ENCODE results near the gene CRAMP1. TPM values are rescaled to one million over a fixed set of nuclear protein-coding genes. Genes with fewer than 3 reads are reported as not detected.

The CRAMP1 gene
- total RNA-seq, 1 experiment from 2014 or later, result 9.9 TPM

GRCh38 chr16:1651974-1652312 lies 39.8 kb downstream of the CRAMP1 start:
- no peak for DNase-seq
- H3K36me3 ChIP-seq (replicated peaks; ENCODE audit: control insufficient read depth, insufficient read depth, low read length), result peaks cover 26% of the 10 kb centered on the region

DNA sequence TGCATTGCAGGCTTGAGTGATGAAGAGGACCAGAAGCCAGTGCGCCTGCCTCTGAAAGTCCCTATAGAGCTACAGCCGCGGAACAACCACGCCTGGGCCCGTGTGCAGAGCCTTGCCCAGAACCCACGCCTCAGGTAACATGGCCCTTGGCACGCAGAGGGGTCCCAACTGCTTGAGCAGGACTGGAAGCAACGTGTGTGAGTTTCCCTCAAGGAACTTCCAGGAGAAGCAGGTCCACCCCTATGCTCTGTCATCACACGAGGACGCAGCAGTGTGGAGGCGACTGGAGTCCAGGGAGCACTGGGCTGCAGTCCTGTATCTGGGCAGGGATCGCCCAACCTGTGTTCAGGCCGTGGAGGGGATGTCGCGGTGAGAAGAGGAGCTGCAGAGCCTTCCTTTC lies 40.9 kb downstream of the CRAMP1 start:
- H3K4me3 ChIP-seq (ENCODE audit: insufficient read depth, low read depth, low read length), result no peak overlapping the region
- DNase-seq, result no peak
- H3K27me3 ChIP-seq (ENCODE audit: control insufficient read depth, insufficient read depth, low read length), result no peaks in the 10 kb centered on the region
- peaks cover 26% of the 10 kb centered on the region for H3K36me3 ChIP-seq (replicated peaks; ENCODE audit: control insufficient read depth, insufficient read depth, low read length)

More at GRCh38 chr16:1651974-1652312, 39.8 kb downstream of the CRAMP1 start:
- H3K4me3 ChIP-seq (ENCODE audit: insufficient read depth, low read depth, low read length), result no peak overlapping the region
- H3K27me3 ChIP-seq (ENCODE audit: control insufficient read depth, insufficient read depth, low read length), result no peaks in the 10 kb centered on the region

DNA sequence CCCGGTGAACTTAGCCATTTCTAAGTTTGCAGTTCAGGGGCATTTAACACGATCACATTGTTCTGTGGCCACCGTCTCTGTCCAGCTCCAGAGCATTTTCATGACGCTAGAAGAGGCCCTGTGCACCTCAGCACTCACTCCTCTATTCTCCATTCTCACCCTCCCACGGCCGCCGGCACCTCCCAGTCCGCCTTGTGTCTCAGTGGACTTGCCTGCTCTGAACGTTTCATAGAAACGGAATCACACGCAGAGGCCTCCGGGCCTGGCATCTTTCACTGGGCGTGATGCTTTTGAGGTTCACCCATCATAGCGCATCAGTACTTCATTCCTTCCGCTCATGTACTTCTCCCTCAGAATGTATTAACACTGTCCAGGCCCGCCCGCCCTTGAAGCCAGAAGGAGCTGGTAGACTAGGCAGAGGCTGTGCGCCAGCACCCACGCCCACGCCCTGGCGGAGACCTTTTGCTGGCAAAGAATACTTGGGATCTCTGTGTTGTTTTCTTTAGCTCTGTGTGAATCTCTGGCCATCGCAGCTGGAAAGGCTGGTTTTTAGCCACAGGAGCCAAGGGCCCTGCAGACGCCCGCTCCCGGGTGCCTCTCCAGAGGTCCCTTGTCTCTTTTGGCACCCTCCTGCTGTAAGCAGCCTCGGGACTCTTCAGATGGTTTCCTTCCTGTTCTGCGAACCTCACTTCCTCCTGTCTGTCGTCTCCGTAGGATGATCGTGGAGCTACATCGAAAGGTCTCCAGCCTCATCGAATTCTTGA lies 42.5 kb downstream of the CRAMP1 start:
- no peak overlapping the region for H3K4me3 ChIP-seq (ENCODE audit: insufficient read depth, low read depth, low read length)
- no peak for DNase-seq
- peaks cover 27% of the 10 kb centered on the region for H3K36me3 ChIP-seq (replicated peaks; ENCODE audit: control insufficient read depth, insufficient read depth, low read length)

GRCh38 chr16:1655269-1655807 lies 43.2 kb downstream of the CRAMP1 start:
- Histone ChIP-seq H3K36me3 (replicated peaks; ENCODE audit: control insufficient read depth, insufficient read depth, low read length) (peaks cover 30% of the 10 kb centered on the region), H3K27me3 (ENCODE audit: control insufficient read depth, insufficient read depth, low read length) (no peaks in the 10 kb centered on the region), H3K4me3 (ENCODE audit: insufficient read depth, low read depth, low read length) (no peak overlapping the region)
- no peak for DNase-seq

More for the DNA sequence above, 42.5 kb downstream of the CRAMP1 start:
- H3K27me3 ChIP-seq (ENCODE audit: control insufficient read depth, insufficient read depth, low read length), result no peaks in the 10 kb centered on the region

- peaks cover 29% of the 10 kb centered on the region for H3K36me3 ChIP-seq (replicated peaks; ENCODE audit: control insufficient read depth, insufficient read depth, low read length)
- no peak overlapping the region for H3K4me3 ChIP-seq (ENCODE audit: insufficient read depth, low read depth, low read length)
- DNase-seq, result no peak
- no peaks in the 10 kb centered on the region for H3K27me3 ChIP-seq (ENCODE audit: control insufficient read depth, insufficient read depth, low read length)
These were observed 44.0 kb downstream of the CRAMP1 start for GRCh38 chr16:1655909-1656807.

DNA sequence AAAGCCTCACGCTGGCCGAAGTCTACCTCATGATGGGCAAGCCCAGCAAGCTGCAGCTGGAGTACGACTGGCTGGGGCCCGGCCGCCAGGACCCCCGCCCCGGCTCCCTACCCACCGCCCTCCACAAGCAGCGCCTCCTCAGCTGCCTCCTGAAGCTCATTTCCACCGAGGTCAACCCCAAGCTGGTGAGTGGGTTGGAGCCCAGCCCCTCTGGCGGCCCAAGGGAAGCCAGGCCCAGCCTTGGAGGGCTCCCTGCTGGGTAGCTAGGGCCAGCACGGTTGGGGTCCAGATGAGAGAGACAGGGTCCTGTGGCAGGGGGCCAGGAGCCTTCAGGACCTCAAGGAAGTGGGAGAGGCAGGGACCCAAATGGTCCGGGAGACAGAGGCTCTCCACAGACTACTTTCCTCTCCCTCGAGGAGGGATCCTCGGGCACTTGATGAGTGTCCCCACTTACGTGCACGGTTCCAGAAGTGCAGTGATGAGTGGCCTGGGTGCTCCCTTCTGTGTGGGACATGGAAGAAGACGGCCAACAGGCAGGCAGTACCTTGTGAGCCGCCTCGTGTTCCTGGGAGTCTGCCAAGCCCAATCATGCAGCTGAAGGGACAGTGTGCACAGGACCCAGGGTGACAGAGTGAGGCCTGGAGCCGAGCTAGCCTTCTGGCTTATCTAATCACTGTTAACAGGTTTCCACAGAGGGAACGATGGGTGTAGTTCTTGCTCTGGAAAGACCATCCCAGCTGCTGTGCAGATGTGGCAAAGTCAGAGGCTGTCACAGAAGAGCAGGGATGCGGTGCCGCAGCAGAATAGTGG lies 44.9 kb downstream of the CRAMP1 start:
- Histone ChIP-seq H3K36me3 (replicated peaks; ENCODE audit: control insufficient read depth, insufficient read depth, low read length) (peaks cover 24% of the 10 kb centered on the region), H3K27me3 (ENCODE audit: control insufficient read depth, insufficient read depth, low read length) (no peaks in the 10 kb centered on the region), H3K4me3 (ENCODE audit: insufficient read depth, low read depth, low read length) (no peak overlapping the region)
- no peak for DNase-seq

DNA sequence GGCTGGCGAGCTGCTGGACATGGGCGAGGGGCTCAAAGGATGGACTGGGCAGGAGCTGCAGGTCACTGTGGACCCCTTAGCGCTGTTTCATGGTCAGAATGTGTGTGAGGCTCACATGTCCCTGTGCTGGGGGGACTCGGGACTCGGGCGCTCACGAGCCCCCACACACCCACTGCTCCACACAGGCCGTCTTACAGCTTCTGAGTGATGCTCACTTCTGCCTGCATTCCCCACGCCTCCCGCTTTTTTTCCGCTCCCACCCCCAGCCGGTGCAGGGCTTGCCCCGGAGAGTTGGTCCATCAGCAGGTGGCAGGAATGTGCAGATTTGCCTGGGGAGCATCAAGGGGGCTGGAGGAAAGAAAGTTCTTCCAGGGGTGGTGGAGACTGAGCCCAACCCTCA lies 45.7 kb downstream of the CRAMP1 start:
- no peaks in the 10 kb centered on the region for H3K27me3 ChIP-seq (ENCODE audit: control insufficient read depth, insufficient read depth, low read length)
- H3K4me3 ChIP-seq (ENCODE audit: insufficient read depth, low read depth, low read length), result no peak overlapping the region
- H3K36me3 ChIP-seq (replicated peaks; ENCODE audit: control insufficient read depth, insufficient read depth, low read length), result peaks cover 23% of the 10 kb centered on the region
- DNase-seq, result no peak

GRCh38 chr16:1659031-1659430 lies 46.9 kb downstream of the CRAMP1 start:
- H3K4me3 ChIP-seq (ENCODE audit: insufficient read depth, low read depth, low read length), result no peak overlapping the region
- H3K27me3 ChIP-seq (ENCODE audit: control insufficient read depth, insufficient read depth, low read length), result no peaks in the 10 kb centered on the region
- peaks cover 19% of the 10 kb centered on the region for H3K36me3 ChIP-seq (replicated peaks; ENCODE audit: control insufficient read depth, insufficient read depth, low read length)
- DNase-seq, result no peak

DNA sequence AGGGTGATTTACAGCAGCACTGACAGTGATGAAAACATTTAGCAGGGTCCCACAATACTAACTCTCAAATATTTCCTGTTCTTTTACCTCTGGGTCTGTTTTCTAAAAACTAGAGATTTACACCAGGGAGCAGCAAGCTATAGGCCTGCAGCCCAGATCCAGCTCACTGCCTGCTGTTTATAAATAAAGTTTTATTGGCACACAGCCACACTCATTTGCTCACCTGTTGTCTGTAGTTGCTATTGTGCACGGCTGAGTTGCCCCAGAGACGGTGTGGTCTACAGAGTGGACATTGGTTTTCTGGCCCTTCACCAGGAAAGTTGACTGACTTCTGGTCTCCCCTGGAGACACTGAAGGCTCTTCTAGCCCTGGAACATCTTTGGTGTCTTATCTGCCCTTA lies 49.7 kb downstream of the CRAMP1 start:
- no peak overlapping the region for H3K4me3 ChIP-seq (ENCODE audit: insufficient read depth, low read depth, low read length)
- peaks cover 23% of the 10 kb centered on the region for H3K36me3 ChIP-seq (replicated peaks; ENCODE audit: control insufficient read depth, insufficient read depth, low read length)
- no peaks in the 10 kb centered on the region for H3K27me3 ChIP-seq (ENCODE audit: control insufficient read depth, insufficient read depth, low read length)
- DNase-seq, result no peak

DNA sequence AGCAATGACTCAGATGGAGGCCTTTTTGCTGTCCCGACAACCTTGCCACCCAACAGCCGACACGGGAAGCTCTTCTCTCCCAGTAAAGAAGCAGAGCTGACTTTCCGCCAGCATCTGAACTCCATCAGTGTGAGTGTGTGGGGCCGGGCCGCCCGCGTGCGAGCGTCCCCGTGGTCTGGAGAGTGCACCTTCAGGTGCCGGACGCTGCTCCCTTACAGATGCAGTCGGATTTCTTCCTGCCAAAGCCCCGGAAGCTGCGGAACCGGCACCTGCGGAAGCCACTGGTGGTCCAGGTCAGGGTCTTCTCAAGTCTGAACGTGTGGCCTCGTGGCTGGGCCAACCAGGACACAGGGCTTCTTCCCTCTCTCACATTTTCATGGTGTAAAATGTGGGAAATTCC lies 50.4 kb downstream of the CRAMP1 start:
- H3K4me3 ChIP-seq (ENCODE audit: insufficient read depth, low read depth, low read length), result no peak overlapping the region
- H3K36me3 ChIP-seq (replicated peaks; ENCODE audit: control insufficient read depth, insufficient read depth, low read length), result peaks cover 30% of the 10 kb centered on the region
- H3K27me3 ChIP-seq (ENCODE audit: control insufficient read depth, insufficient read depth, low read length), result no peaks in the 10 kb centered on the region
- DNase-seq, result no peak

DNA sequence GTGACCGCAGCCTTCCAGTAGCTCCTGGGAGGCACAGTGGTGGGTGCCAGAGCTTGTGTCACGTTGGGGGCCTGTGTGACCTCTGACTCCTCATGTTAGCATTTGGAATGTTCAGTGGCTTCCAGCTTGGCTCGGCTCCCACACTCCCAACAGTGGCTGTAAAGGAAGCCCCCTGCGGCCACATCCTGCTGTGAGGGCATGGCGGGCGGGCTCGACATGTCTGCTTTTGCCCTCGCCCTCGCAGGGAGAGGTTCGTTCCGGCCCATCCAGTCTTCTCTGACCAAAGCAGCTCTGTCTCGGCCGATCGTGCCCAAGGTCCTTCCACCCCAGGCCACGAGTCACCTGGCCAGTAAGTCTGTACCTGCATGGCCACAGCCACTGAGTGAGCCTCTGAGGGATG lies 53.7 kb downstream of the CRAMP1 start:
- Histone ChIP-seq H3K36me3 (replicated peaks; ENCODE audit: control insufficient read depth, insufficient read depth, low read length) (peaks cover 45% of the 10 kb centered on the region), H3K4me3 (ENCODE audit: insufficient read depth, low read depth, low read length) (no peak overlapping the region), H3K27me3 (ENCODE audit: control insufficient read depth, insufficient read depth, low read length) (no peaks in the 10 kb centered on the region)
- no peak for DNase-seq

GRCh38 chr16:1666316-1666715 lies 54.2 kb downstream of the CRAMP1 start:
- DNase-seq, result no peak
- Histone ChIP-seq H3K27me3 (ENCODE audit: control insufficient read depth, insufficient read depth, low read length) (no peaks in the 10 kb centered on the region), H3K36me3 (replicated peaks; ENCODE audit: control insufficient read depth, insufficient read depth, low read length) (peaks cover 48% of the 10 kb centered on the region), H3K4me3 (ENCODE audit: insufficient read depth, low read depth, low read length) (no peak overlapping the region)

DNA sequence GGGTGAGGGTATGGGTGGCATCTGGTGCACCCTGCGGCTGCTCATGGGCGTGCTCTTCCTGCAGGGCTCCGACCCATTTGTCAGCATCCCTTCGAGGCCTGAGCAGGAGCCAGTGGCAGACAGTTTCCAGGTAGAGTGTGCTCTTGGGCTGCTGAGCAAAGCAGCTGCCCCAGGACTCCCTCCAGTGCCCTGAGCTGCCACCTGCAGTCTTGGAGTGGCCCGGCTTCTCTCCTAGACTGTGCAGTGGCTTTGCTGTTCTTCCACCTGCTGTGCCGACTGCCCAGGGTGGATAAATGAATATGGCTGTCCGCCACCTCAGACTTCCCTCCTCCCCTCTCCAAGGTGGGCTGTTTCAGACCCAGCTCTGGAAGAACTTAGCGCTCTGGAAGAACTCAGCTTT lies 55.1 kb downstream of the CRAMP1 start:
- DNase-seq, result no peak
- H3K4me3 ChIP-seq (ENCODE audit: insufficient read depth, low read depth, low read length), result no peak overlapping the region
- peaks cover 51% of the 10 kb centered on the region for H3K36me3 ChIP-seq (replicated peaks; ENCODE audit: control insufficient read depth, insufficient read depth, low read length)
- no peaks in the 10 kb centered on the region for H3K27me3 ChIP-seq (ENCODE audit: control insufficient read depth, insufficient read depth, low read length)

- no peak for DNase-seq
- Histone ChIP-seq H3K27me3 (ENCODE audit: control insufficient read depth, insufficient read depth, low read length) (no peaks in the 10 kb centered on the region), H3K36me3 (replicated peaks; ENCODE audit: control insufficient read depth, insufficient read depth, low read length) (peaks cover 51% of the 10 kb centered on the region), H3K4me3 (ENCODE audit: insufficient read depth, low read depth, low read length) (no peak overlapping the region)
These were observed 55.8 kb downstream of the CRAMP1 start for GRCh38 chr16:1667916-1668315.

All from H7 (cell line).